H9 (cell line): ENCODE data around the gene TGFBRAP1. TPM values are rescaled to one million over a fixed set of nuclear protein-coding genes. Genes with fewer than 3 reads are reported as not detected.

ENCODE experiments used
- DNase-seq: peaks from one replicate; pipeline ENCODE4 v3.0.0-alpha.2; 2017
- H2AFZ ChIP-seq: one replicate; pipeline ENCODE4 v1.6.1; 2013; ENCODE audit warnings: mild to moderate bottlenecking, low read length, control low read depth, moderate library complexity
- H2AK5ac ChIP-seq: 2 replicates; pipeline ENCODE4 v1.6.1; 2013; ENCODE audit warnings: low read length, control low read depth, mixed read lengths; ENCODE audit not compliant: insufficient read length
- H2BK120ac ChIP-seq: one replicate; pipeline ENCODE4 v1.6.1; 2013; ENCODE audit warnings: low read depth, mild to moderate bottlenecking, low read length, control low read depth, inconsistent platforms; ENCODE audit not compliant: poor library complexity, severe bottlenecking
- H2BK12ac ChIP-seq: 2 replicates; pipeline ENCODE4 v1.6.1; 2013; ENCODE audit warnings: low read length, control low read depth, mixed read lengths, low read depth; ENCODE audit not compliant: insufficient read length
- H2BK15ac ChIP-seq: 2 replicates; pipeline ENCODE4 v1.6.1; 2013; ENCODE audit warnings: low read depth, low read length, control low read depth
- H2BK20ac ChIP-seq: one replicate; pipeline ENCODE4 v1.6.1; 2013; ENCODE audit warnings: low read depth, mild to moderate bottlenecking, low read length, control low read depth, inconsistent platforms; ENCODE audit not compliant: poor library complexity, severe bottlenecking
- H2BK5ac ChIP-seq: 2 replicates; pipeline ENCODE4 v1.6.1; 2013; ENCODE audit warnings: low read length, control low read depth, mixed read lengths; ENCODE audit not compliant: insufficient read length
- H3K14ac ChIP-seq: 2 replicates; pipeline ENCODE4 v1.6.1; 2013; ENCODE audit warnings: low read length, control low read depth; ENCODE audit not compliant: insufficient read depth
- H3K18ac ChIP-seq: 2 replicates; pipeline ENCODE4 v1.6.1; 2013; ENCODE audit warnings: low read depth, mild to moderate bottlenecking, mixed read lengths, low read length, control low read depth; ENCODE audit not compliant: insufficient read length
- H3K23ac ChIP-seq: 2 replicates; pipeline ENCODE4 v1.6.1; 2013; ENCODE audit warnings: low read length, control low read depth, mixed read lengths, low read depth; ENCODE audit not compliant: insufficient read length
- H3K23me2 ChIP-seq: 2 replicates; pipeline ENCODE4 v1.6.1; 2013; ENCODE audit warnings: low read depth, mild to moderate bottlenecking, mixed read lengths, low read length, control low read depth; ENCODE audit not compliant: insufficient read length, poor library complexity, severe bottlenecking
- H3K27ac ChIP-seq: 2 replicates; pipeline ENCODE4 v1.5.1; 2013; ENCODE audit warnings: low read length, control low read depth, mixed read lengths, low read depth; ENCODE audit not compliant: insufficient read length
- H3K27me3 ChIP-seq: 2 replicates; pipeline ENCODE4 v1.6.1; 2013; ENCODE audit warnings: low read length, control low read depth, inconsistent platforms; ENCODE audit not compliant: insufficient read depth
- H3K4ac ChIP-seq: 2 replicates; pipeline ENCODE4 v1.6.1; 2013; ENCODE audit warnings: low read depth, mild to moderate bottlenecking, control low read depth, inconsistent platforms, low read length, moderate library complexity
- H3K4me1 ChIP-seq: 2 replicates; pipeline ENCODE4 v1.6.1; 2013; ENCODE audit warnings: low read length, control low read depth, inconsistent platforms; ENCODE audit not compliant: insufficient read depth
- H3K4me2 ChIP-seq: 2 replicates; pipeline ENCODE4 v1.6.1; 2013; ENCODE audit warnings: low read length, control low read depth, mixed read lengths; ENCODE audit not compliant: insufficient read length, insufficient read depth
- H3K56ac ChIP-seq: 2 replicates; pipeline ENCODE4 v1.6.1; 2013; ENCODE audit warnings: low read depth, mild to moderate bottlenecking, mixed read lengths, low read length, control low read depth; ENCODE audit not compliant: insufficient read length
- H3K79me1 ChIP-seq: 2 replicates; pipeline ENCODE4 v1.6.1; 2013; ENCODE audit warnings: low read depth, mild to moderate bottlenecking, moderate library complexity, low read length, control low read depth, inconsistent platforms; ENCODE audit not compliant: insufficient read depth, poor library complexity, severe bottlenecking
- H3K79me2 ChIP-seq: 2 replicates; pipeline ENCODE4 v1.6.1; 2013; ENCODE audit warnings: low read length, control low read depth, inconsistent platforms; ENCODE audit not compliant: insufficient read depth
- H3K9ac ChIP-seq: 2 replicates; pipeline ENCODE4 v1.6.1; 2013; ENCODE audit warnings: low read length, control low read depth, mixed read lengths; ENCODE audit not compliant: insufficient read length; ENCODE audit errors: extremely low read depth
- H3K9me3 ChIP-seq: one replicate; pipeline ENCODE4 v1.6.1; 2013; ENCODE audit warnings: low read depth, low read length, inconsistent platforms; ENCODE audit not compliant: control insufficient read depth
- H3T11ph ChIP-seq: one replicate; pipeline ENCODE4 v1.6.1; 2013; ENCODE audit warnings: mild to moderate bottlenecking, low read length, control low read depth, inconsistent platforms
- H4K20me1 ChIP-seq: one replicate; pipeline ENCODE4 v1.6.1; 2013; ENCODE audit not compliant: control insufficient read depth, insufficient read length, insufficient read depth
- H4K5ac ChIP-seq: 2 replicates; pipeline ENCODE4 v1.6.1; 2013; ENCODE audit warnings: low read depth, mild to moderate bottlenecking, mixed read lengths, low read length, control low read depth; ENCODE audit not compliant: insufficient read length
- H4K8ac ChIP-seq: replicated peaks from 2 replicates; pipeline ENCODE4 v1.6.1; 2013; ENCODE audit warnings: low read length, control low read depth, mixed read lengths, low read depth; ENCODE audit not compliant: insufficient read length
- H4K91ac ChIP-seq: 2 replicates; pipeline ENCODE4 v1.6.1; 2013; ENCODE audit warnings: low read depth, mild to moderate bottlenecking, moderate library complexity, mixed read lengths, low read length, control low read depth; ENCODE audit not compliant: insufficient read length
- H3K27ac Mint-ChIP-seq, 3 experiments: 2 replicates in 2 of 3; 3 replicates in 1 of 3; pipeline ENCODE4 v1.8.0; 2020 to 2021; ENCODE audit warnings: mixed read lengths in 3 of 3, mild to moderate bottlenecking in 1 of 3, moderate library complexity in 1 of 3
- H3K27me3 Mint-ChIP-seq: 2 replicates; pipeline ENCODE4 v1.8.0; 2021; ENCODE audit warnings: low read depth, mild to moderate bottlenecking, moderate library complexity, mixed read lengths
- H3K36me3 Mint-ChIP-seq, 3 experiments: 2 replicates in 2 of 3; 3 replicates in 1 of 3; pipeline ENCODE4 v1.8.0; 2020 to 2021; ENCODE audit warnings: low read depth in 3 of 3, mixed read lengths in 3 of 3; ENCODE audit not compliant: insufficient read depth in 1 of 3
- H3K4me1 Mint-ChIP-seq, 2 experiments: 2 replicates each; pipeline ENCODE4 v1.8.0; 2020; ENCODE audit warnings: mixed read lengths in 2 of 2
- H3K4me3 Mint-ChIP-seq, 2 experiments: 2 replicates in 1 of 2; 3 replicates in 1 of 2; pipeline ENCODE4 v1.8.0; 2020 to 2021; ENCODE audit warnings: mild to moderate bottlenecking in 2 of 2, mixed read lengths in 2 of 2, moderate library complexity in 1 of 2
- H3K9me3 Mint-ChIP-seq, 2 experiments: 2 replicates in 1 of 2; 3 replicates in 1 of 2; pipeline ENCODE4 v1.8.0; 2020; ENCODE audit warnings: mild to moderate bottlenecking in 2 of 2, mixed read lengths in 2 of 2, moderate library complexity in 1 of 2
- WGBS: extraction: QIAGEN DNeasy Blood & Tissue Kit; methylation state at CpG from one replicate; pipeline ENCODE4 v1.1.7; 2013; ENCODE audit warnings: missing lambda C conversion rate, low lambda C conversion rate, mixed read lengths; ENCODE audit not compliant: insufficient read length; ENCODE audit errors: extremely low coverage; 5-methylcytosine and 5-hydroxymethylcytosine counted together
- total RNA-seq: library from RNA; stranded (reverse); gene quantifications from 2 replicates; pipeline ENCODE4 v1.2.1, GENCODE V29; 2021
- TF ChIP-seq, protein P1 (sequence below): fragments of 200-600 bp; sonication (generic); conservative IDR thresholded peaks from 3 replicates; pipeline ENCODE4 v1.8.0; 2021; ENCODE audit warnings: antibody characterized with exemption, mild to moderate bottlenecking

The TGFBRAP1 gene
- total RNA-seq, 1 experiment from 2014 or later, result 23.6 TPM

DNA sequence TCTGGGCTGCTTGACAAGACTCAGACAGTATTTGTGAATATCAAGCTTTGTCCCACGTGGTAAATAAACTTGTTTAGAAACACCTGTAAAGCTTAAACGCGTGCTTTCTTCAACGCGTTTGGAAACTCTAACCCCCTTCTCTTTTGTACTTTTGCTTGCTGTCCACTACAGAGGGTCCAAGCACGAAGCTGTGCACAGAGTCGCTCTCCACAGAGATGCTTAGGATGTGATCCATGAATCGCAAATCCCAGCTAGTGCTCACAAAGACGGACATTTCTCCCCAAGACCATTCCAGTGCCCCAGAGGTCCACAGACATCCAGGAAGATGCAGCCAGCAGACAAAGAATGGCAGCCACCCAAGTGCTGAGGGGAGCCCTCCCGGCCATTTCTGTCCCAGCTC, 88.1 kb downstream of the TGFBRAP1 start, which contains the start of gene GPR45:
TSS of gene GPR45 (plus strand) at position 301 of the 400 bp plus-strand sequence. CDS start 116 bp downstream, outside the sequence.
- DNase-seq, result no peak
- no peak within 1 kb of the TSS for H3K23ac ChIP-seq
- no peaks in the 10 kb centered on the region for H3K4me1 ChIP-seq
- Mint-ChIP-seq H3K27ac (no peak within 1 kb of the TSS; a peak in 1 of 7 replicates), H3K4me3 (no peak within 1 kb of the TSS), H3K27me3 (peaks cover 19% of the 10 kb centered on the region), H3K36me3 (no peaks in the 10 kb centered on the region; a peak in 1 of 7 replicates), H3K4me1 (peaks cover 6 to 11% of the 10 kb centered on the region in 2 experiments), H3K9me3 (no peaks in the 10 kb centered on the region; a peak in 1 of 5 replicates)
- H2BK5ac ChIP-seq, result no peak within 1 kb of the TSS
- H3T11ph ChIP-seq, result no peak within 1 kb of the TSS
- H3K23me2 ChIP-seq, result no peaks in the 10 kb centered on the region
- H3K4ac ChIP-seq, result no peak within 1 kb of the TSS
- H4K8ac ChIP-seq, result no peak within 1 kb of the TSS
- H3K9me3 ChIP-seq, result no peaks in the 10 kb centered on the region
- H4K20me1 ChIP-seq, result no peaks in the 10 kb centered on the region
- no peak within 1 kb of the TSS for H2BK15ac ChIP-seq
- H3K27ac ChIP-seq, result no peak within 1 kb of the TSS
- no peak within 1 kb of the TSS for H2AFZ ChIP-seq
- no peak within 1 kb of the TSS for H3K18ac ChIP-seq
- H2BK12ac ChIP-seq, result no peak within 1 kb of the TSS
- H4K5ac ChIP-seq, result no peak within 1 kb of the TSS
- H3K27me3 ChIP-seq, result no peaks in the 10 kb centered on the region
- TF ChIP-seq, protein P1, sequence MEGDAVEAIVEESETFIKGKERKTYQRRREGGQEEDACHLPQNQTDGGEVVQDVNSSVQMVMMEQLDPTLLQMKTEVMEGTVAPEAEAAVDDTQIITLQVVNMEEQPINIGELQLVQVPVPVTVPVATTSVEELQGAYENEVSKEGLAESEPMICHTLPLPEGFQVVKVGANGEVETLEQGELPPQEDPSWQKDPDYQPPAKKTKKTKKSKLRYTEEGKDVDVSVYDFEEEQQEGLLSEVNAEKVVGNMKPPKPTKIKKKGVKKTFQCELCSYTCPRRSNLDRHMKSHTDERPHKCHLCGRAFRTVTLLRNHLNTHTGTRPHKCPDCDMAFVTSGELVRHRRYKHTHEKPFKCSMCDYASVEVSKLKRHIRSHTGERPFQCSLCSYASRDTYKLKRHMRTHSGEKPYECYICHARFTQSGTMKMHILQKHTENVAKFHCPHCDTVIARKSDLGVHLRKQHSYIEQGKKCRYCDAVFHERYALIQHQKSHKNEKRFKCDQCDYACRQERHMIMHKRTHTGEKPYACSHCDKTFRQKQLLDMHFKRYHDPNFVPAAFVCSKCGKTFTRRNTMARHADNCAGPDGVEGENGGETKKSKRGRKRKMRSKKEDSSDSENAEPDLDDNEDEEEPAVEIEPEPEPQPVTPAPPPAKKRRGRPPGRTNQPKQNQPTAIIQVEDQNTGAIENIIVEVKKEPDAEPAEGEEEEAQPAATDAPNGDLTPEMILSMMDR, result no peak
- no peak within 1 kb of the TSS for H3K14ac ChIP-seq
- no peak within 1 kb of the TSS for H4K91ac ChIP-seq
- no peak within 1 kb of the TSS for H3K4me2 ChIP-seq
- H2BK20ac ChIP-seq, result no peak within 1 kb of the TSS
- H2BK120ac ChIP-seq, result no peak within 1 kb of the TSS
- H3K9ac ChIP-seq, result no peak within 1 kb of the TSS
- H2AK5ac ChIP-seq, result no peak within 1 kb of the TSS
- no peaks in the 10 kb centered on the region for H3K79me1 ChIP-seq
- no CpG with 5 or more reads among the region's 10 CpGs for WGBS
- H3K79me2 ChIP-seq, result no peaks in the 10 kb centered on the region
- no peak within 1 kb of the TSS for H3K56ac ChIP-seq
